Upper lobe of left lung (tissue), 6 donors: ENCODE measurements around the gene FBXW10. TPM values are rescaled to one million over a fixed set of nuclear protein-coding genes. Genes with fewer than 3 reads are reported as not detected.
"Not testable (repeated sequence)": the region's sequence is repeated elsewhere in the genome, so short reads cannot be mapped to it uniquely, and the experiment has no call there.

Experiments
- ATAC-seq, 2 donors: fragments of 200-7000 bp; cut with Tn5 transposase; one replicate each; pipeline ENCODE4 v1.9.1; 2022; ENCODE audit warnings: mild to moderate bottlenecking in 2 of 2, moderate library complexity in 2 of 2; ENCODE audit not compliant: low FRiP score in 2 of 2
- DNase-seq, 2 donors: peaks; one replicate each; pipeline ENCODE4 v3.0.0-alpha.2; 2019 to 2020
- H3K27ac ChIP-seq, 4 donors: fragments of 200-600 bp; sonication (generic); one replicate each; pipeline ENCODE4 v1.5.1; 2016 to 2019
- H3K27me3 ChIP-seq, 4 donors: fragments of 200-600 bp; sonication (generic); one replicate each; pipeline ENCODE4 v1.5.1; 2017 to 2019
- H3K36me3 ChIP-seq, 4 donors: fragments of 200-600 bp; sonication (generic); one replicate each; pipeline ENCODE4 v1.5.1; 2016 to 2019
- H3K4me1 ChIP-seq, 4 donors: fragments of 200-600 bp; sonication (generic); one replicate each; pipeline ENCODE4 v1.5.1; 2018 to 2019
- H3K4me3 ChIP-seq, 4 donors: fragments of 200-600 bp; sonication (generic); one replicate each; pipeline ENCODE4 v1.5.1; 2017 to 2019; ENCODE audit warnings: mild to moderate bottlenecking in 2 of 4, moderate library complexity in 1 of 4
- H3K9me3 ChIP-seq, 4 donors: fragments of 200-600 bp; sonication (generic); one replicate each; pipeline ENCODE4 v1.5.1; 2018 to 2019
- EP300 ChIP-seq, 4 donors: sonication (generic); formaldehyde crosslinking; IDR thresholded peaks; one replicate each; pipeline ENCODE4 v1.5.1; 2017; ENCODE audit warnings: antibody characterized with exemption in 4 of 4, control low read depth in 2 of 4
- POLR2A ChIP-seq, 4 donors: fragments of 450-650 bp; IDR thresholded peaks; one replicate each; pipeline ENCODE4 v1.5.1; 2016 to 2017; ENCODE audit warnings: antibody characterized with exemption in 4 of 4, mild to moderate bottlenecking in 2 of 4
- POLR2AphosphoS5 ChIP-seq, 2 donors: sonication (generic); formaldehyde crosslinking; IDR thresholded peaks; one replicate each; pipeline ENCODE4 v1.5.1; 2017; ENCODE audit warnings: antibody characterized with exemption in 2 of 2
- WGBS, 2 donors: methylation state at CpG; one replicate each; pipeline ENCODE4 v1.1.5; 2017 to 2018; 5-methylcytosine and 5-hydroxymethylcytosine counted together
- total RNA-seq, 6 donors: library from RNA; depleted of rRNA in 4 of 6; stranded (reverse); fragments of >200 nt in 4 of 6; gene quantifications; one replicate each; pipeline versions ENCODE4 v1.1.0 to v1.2.1, GENCODE V29; 2016 to 2021
- TF ChIP-seq, protein P1 (sequence below), 6 experiments: fragments of 450-650 bp in 4 of 6; fragments of 200-600 bp in 2 of 6; sonication (generic) in 2 of 6; IDR thresholded peaks; one replicate each; pipeline ENCODE4 v1.5.1; 2016 to 2019; ENCODE audit warnings: antibody characterized with exemption in 6 of 6
- donor health status: DM: no; HTN: no; CAD: no; lungs with moderate emphysema.
- donor health status: DM: no; HTN: yes; CAD: no; lungs with severe emphysema.

FBXW10 gene
- total RNA-seq, 6 donors from 2014 or later, result 0.15 to 2.7 (median 0.47) TPM; not detected in 2

DNA sequence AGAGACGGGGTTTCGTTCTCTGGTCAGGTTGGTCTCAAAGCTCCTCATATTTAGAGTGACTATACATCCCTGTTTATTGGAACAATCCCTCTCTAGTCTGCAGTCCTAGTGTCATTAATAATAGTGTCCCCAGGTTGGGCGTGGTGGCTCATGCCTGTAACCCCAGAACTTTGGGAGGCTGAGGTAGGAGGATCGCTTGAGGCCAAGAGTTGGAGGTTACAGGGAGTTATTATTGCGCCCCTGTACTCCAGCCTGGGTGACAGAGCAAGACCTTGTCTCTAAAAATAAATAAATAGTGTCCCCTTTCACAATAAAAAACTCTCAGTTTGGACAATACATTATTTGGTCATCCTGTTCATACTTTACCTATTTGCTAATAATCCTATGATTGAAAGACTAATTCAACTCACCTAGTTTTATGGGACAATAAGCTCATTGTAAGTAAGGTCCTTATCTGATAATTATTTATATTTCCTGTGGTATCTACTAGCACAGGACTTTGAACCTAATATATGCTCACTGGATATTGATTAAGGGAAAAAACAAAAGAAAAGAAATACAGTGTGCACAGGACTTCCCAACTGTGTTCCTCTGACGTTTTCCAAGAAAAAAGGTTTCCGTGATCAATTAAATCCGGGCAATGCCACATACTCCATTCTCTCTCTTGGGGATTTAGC lies 13.7 kb downstream of the FBXW10 start:
- not testable (repeated sequence) for H3K27me3 ChIP-seq, ATAC-seq
- 81 to 97% methylated on average over 8 of the region's 8 CpGs for WGBS, 2 donors

DNA sequence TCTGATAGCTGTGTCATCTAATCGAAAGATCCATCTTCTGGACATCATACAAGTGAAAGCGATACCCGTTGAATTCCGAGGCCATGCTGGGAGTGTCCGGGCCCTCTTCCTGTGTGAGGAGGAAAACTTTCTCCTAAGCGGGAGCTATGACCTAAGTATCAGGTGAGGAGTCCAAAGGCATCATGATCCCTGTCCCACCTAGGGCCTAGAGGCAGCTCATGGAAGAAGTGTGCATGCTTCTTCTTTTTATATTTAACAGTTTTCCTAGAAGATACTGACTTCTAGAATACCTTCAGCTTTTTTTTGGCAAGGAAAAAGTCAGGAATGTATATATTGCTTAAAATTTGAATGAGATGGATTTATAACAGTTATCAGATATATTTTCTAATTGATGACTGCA lies 14.5 kb downstream of the FBXW10 start:
- H3K9me3 ChIP-seq, H3K27ac ChIP-seq, H3K4me1 ChIP-seq, H3K36me3 ChIP-seq, ATAC-seq, H3K27me3 ChIP-seq, H3K4me3 ChIP-seq, DNase-seq: not testable (repeated sequence)
- no CpG with 5 or more reads among the region's 6 CpGs for WGBS, 2 donors

More for the DNA sequence above, 13.7 kb downstream of the FBXW10 start:
- H3K36me3 ChIP-seq, H3K4me1 ChIP-seq, H3K27ac ChIP-seq, H3K4me3 ChIP-seq, DNase-seq, H3K9me3 ChIP-seq: not testable (repeated sequence)

DNA sequence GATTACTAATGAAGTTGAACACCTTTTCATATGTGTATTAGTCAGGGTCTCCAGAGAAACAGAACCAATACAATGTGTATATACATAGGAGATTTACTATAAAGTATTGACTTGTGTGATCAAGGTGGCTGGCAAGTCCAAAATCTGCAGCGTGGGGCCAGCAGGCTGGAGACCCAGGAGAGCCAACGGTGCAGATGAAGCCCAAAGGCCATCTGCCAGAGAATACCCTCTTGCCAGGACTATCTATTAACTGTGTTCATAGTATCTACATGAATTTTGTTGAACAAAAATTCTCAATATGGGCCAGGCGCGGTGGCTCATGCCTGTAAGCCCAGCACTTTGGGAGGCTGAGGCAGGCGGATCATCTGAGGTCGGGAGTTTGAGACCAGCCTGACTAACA lies 16.4 kb downstream of the FBXW10 start:
- ATAC-seq, H3K27ac ChIP-seq, H3K4me3 ChIP-seq, H3K9me3 ChIP-seq, H3K27me3 ChIP-seq, H3K4me1 ChIP-seq, DNase-seq, H3K36me3 ChIP-seq: not testable (repeated sequence)
- WGBS, 2 donors, result 93 to 94% methylated on average over 6 of the region's 6 CpGs

DNA sequence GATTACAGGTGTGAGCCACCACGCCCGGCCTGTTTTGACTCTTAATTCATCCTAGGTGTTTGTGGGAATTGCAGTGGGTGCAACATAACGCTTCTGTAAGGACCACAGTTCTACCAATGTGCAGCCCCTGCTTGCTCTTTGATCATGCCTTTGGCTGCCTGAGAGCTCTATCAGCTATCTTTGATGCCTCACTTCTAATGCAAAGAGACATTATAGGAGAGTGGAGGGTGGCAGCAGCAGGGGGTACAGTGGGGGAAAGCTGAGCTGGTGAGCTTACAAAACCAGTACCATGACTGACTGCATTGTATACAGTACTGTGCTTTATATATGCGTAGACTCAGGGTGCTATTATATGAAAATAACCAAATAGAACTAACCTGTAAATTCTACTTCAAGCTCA lies 26.7 kb downstream of the FBXW10 start:
- H3K4me1 ChIP-seq, H3K4me3 ChIP-seq, DNase-seq, H3K27me3 ChIP-seq, H3K27ac ChIP-seq, ATAC-seq, H3K36me3 ChIP-seq, H3K9me3 ChIP-seq: not testable (repeated sequence)
- WGBS, 2 donors, result 90 to 100% methylated on average over 1 of the region's 4 CpGs

DNA sequence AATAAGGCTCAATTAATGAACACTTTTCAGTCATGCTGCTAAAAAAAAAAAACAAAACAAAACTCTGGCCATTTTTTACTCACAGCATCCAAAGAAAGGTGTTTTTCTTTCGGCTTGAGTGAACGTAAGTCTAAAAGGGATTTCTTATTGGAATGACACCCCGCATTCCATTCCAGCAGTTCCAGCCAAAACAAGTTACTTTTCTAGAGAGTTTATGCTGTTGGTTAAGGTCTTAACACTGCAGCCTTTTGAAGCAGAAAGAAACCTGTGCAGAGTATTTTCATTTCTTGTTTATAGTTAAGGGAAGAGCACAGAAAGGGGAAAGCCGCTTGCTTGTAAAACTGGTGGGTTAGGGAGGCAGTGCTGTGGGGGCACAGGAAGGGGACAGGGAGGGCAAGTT lies 27.2 kb downstream of the FBXW10 start:
- not testable (repeated sequence) for ATAC-seq, H3K9me3 ChIP-seq, H3K36me3 ChIP-seq

DNA sequence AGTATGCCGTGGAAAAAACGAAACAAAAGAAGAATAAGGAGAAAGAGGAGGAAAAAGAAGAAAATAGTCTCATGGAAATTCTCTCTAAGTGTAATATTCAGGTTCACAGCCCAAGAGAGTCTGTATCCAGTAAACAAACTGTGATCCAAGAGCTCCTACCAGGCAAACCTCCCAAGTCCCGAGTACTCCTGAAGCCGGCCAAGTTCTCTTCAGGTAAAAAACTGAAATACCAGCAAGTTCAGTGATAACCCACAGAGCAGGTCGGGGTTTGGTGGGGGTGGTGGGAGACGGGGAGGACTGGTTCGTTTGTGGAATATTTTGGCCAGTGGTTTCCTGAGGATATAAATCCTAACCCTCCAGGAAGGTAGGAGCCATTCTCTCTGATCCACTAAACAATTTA lies 28.6 kb downstream of the FBXW10 start:
- H3K27ac ChIP-seq, result no peak overlapping the region
- H3K4me1 ChIP-seq, result no peaks in the 10 kb centered on the region
- TF ChIP-seq POLR2AphosphoS5 (IDR thresholded peaks at IDR 0.05), result no peak
- TF ChIP-seq POLR2A (IDR thresholded peaks at IDR 0.05), result no peak
- TF ChIP-seq, protein P1, sequence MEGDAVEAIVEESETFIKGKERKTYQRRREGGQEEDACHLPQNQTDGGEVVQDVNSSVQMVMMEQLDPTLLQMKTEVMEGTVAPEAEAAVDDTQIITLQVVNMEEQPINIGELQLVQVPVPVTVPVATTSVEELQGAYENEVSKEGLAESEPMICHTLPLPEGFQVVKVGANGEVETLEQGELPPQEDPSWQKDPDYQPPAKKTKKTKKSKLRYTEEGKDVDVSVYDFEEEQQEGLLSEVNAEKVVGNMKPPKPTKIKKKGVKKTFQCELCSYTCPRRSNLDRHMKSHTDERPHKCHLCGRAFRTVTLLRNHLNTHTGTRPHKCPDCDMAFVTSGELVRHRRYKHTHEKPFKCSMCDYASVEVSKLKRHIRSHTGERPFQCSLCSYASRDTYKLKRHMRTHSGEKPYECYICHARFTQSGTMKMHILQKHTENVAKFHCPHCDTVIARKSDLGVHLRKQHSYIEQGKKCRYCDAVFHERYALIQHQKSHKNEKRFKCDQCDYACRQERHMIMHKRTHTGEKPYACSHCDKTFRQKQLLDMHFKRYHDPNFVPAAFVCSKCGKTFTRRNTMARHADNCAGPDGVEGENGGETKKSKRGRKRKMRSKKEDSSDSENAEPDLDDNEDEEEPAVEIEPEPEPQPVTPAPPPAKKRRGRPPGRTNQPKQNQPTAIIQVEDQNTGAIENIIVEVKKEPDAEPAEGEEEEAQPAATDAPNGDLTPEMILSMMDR (IDR thresholded peaks at IDR 0.05), result no peak
- TF ChIP-seq EP300 (IDR thresholded peaks at IDR 0.05), result no peak
- ATAC-seq (no peak), DNase-seq (no peak)
- no peaks in the 10 kb centered on the region for H3K36me3 ChIP-seq
- H3K4me3 ChIP-seq, result no peak overlapping the region
- H3K9me3 ChIP-seq, result no peaks in the 10 kb centered on the region
- 64 to 76% methylated on average over 7 of the region's 7 CpGs for WGBS, 2 donors
- no peaks in the 10 kb centered on the region for H3K27me3 ChIP-seq

More for the DNA sequence above, 27.2 kb downstream of the FBXW10 start:
- DNase-seq, H3K4me3 ChIP-seq, H3K27me3 ChIP-seq, H3K4me1 ChIP-seq, H3K27ac ChIP-seq: not testable (repeated sequence)
- 55 to 64% methylated on average over 4 of the region's 4 CpGs for WGBS, 2 donors

DNA sequence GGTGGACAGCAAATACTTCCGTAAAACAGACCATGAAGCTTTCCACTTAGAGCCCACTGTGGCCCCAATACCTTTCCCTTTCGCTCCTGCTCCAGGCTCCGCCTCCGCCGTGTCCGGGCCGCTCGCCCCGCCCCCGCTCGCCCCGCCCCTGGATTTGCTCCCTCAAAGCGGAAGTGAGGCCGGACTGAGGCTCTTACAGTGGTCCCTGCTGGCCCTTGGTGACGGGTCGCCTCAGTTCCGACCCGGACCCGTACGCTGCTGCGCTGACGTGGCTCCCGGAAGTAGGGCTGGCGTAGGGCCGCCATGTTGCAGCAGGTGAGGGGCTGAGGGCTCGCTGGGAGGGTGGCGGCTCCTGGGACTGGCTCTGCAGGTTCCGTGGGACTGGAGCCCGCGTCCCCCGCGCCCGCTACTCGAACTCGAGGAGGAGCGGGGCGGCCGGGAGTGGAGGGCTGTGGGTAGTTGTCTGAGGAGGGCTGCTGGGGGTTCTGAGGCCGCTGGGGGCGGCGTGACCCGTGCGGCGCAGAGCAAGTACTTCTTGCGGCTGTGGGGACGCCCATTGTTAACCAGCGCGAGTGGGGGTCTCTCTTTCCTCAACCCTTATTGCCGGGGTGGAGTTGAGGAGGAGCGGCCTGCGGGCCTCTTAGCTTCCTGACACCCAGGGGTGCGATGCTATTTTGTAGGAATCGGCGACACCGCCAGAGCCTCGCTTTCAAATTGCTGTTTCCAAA lies 37.3 kb downstream of the FBXW10 start, which contains the start of gene TVP23B:
Gene TVP23B (plus strand): TSS at position 193 of the 728 bp plus-strand sequence. CDS start 111 bp downstream, at position 304.
- H3K27ac ChIP-seq, result peak within 1 kb of the TSS; percentile 81 to 90 (median 88)
- peak within 1 kb of the TSS; percentile 38 to 59 (median 58) for H3K4me3 ChIP-seq
- not testable (repeated sequence) for H3K36me3 ChIP-seq, H3K9me3 ChIP-seq, H3K27me3 ChIP-seq
- H3K4me1 ChIP-seq, result peaks cover 0 to 19% (median 7%) of the 10 kb centered on the region in 4 donors
- DNase-seq, result peak; percentile 99 to 100
- WGBS, 2 donors, result 0% methylated on average over 1 to 24 of the region's 56 CpGs
- TF ChIP-seq POLR2AphosphoS5 (IDR thresholded peaks at IDR 0.05), result peak; percentile 98
- TF ChIP-seq POLR2A (IDR thresholded peaks at IDR 0.05), result peak in 2 of 4 donors; percentile 59 to 73
- peak; percentile 99 to 100 for ATAC-seq

DNA sequence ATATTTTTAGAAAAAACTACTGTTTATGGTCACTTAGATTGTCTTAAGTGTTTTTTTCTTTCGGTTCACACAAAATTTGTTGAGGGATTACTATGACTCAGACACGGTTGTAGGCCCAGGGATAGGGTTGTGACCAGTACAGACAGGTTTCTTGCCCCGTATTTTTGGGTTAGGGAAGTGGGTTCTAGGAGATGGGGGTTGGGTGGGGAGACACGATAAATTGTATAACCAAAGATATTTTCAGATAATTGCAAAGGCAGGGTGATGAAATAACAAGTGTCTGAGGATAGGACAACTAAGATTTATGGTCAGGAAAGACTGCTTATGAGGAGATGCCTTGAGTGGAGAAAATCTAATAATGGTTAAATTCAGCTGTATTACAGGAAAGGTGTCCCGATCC lies 38.0 kb downstream of the FBXW10 start:
- Histone ChIP-seq H3K4me3 (peak overlapping the region in 3 of 4 donors; percentile 58 to 59 (median 58)), H3K4me1 (peaks cover 0 to 19% (median 7%) of the 10 kb centered on the region in 4 donors), H3K27ac (peak overlapping the region in 2 of 4 donors; percentile 86 to 90)
- no CpG with 5 or more reads among the region's 5 CpGs for WGBS, 2 donors
- not testable (repeated sequence) for H3K36me3 ChIP-seq, H3K27me3 ChIP-seq, DNase-seq, H3K9me3 ChIP-seq
- peak in 1 of 2 donors; percentile 20 for ATAC-seq

DNA sequence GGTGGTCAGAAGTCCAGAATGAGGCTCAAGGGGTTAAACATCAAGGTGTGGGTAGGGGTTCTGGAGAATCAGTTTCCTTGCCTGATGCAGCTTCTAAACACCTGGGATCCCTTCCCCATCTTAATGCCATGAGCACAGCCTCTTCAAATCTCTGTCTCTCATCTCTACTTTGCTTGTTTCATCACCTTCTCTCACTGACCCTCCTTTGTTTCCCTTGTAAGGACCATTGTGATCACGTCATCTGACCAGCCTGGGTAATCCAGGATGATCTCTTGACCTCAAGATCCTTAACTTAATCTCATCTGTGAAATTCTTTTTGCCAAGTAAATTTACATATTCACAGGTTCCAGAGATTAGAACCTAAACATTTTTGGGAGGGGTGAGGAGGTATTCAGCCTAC lies 42.1 kb downstream of the FBXW10 start:
- not testable (repeated sequence) for H3K4me3 ChIP-seq, ATAC-seq, H3K36me3 ChIP-seq, H3K27ac ChIP-seq, DNase-seq, H3K9me3 ChIP-seq, H3K27me3 ChIP-seq
- 86 to 87% methylated on average over 1 of the region's 1 CpG for WGBS, 2 donors
- H3K4me1 ChIP-seq, result peaks cover 0 to 19% (median 6%) of the 10 kb centered on the region in 4 donors

DNA sequence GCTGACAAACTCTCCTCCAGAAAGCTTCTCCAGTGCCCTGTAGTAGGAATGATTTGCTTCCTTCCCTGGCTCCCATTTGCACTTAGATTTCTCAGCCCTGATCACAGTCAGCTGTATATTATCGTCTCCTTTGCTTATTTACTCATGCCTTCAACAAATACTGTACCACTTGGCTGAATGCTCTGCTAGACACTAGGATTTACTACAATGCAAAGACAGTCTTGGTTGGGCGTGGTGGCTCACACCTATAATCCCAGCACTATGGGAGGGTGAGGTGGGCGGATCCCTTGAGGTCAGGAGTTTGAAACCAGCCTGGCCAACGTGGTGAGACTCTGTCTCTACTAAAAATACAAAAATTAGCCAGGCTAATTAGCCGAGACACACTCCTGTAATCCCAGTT lies 43.0 kb downstream of the FBXW10 start:
- H3K9me3 ChIP-seq, H3K27ac ChIP-seq, DNase-seq, H3K36me3 ChIP-seq, ATAC-seq, H3K4me3 ChIP-seq, H3K27me3 ChIP-seq: not testable (repeated sequence)
- WGBS, 2 donors, result 84% methylated on average over 4 of the region's 5 CpGs; no CpG with 5 or more reads in 1 of the 2 donors
- peaks cover 0 to 19% (median 6%) of the 10 kb centered on the region in 4 donors for H3K4me1 ChIP-seq

DNA sequence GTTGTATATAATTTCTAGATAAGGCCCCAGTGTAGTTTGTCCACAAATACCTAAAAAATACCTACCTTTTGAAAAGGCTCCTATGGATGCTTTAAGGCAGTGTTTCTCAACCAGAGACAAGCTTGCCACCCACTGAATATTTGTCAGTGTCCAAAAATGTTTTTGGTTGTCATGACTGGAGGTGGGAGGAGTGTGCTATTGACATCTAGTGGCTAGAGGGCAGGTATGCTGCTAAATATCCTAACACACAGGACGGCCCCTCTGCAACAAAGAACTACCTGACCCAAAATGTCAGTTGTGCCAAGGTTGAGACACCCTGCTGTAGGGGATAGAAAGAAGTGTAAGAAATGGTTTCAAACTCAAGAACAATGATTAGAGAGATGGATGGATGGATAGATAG lies 47.5 kb downstream of the FBXW10 start:
- not testable (repeated sequence) for H3K27ac ChIP-seq, H3K9me3 ChIP-seq, H3K4me3 ChIP-seq, H3K4me1 ChIP-seq, DNase-seq, H3K27me3 ChIP-seq
- 21 to 71% methylated on average over 1 of the region's 1 CpG for WGBS, 2 donors
- peak in 1 of 2 donors; percentile 22 for ATAC-seq
- peaks cover 0 to 15% (median 0%) of the 10 kb centered on the region in 4 donors for H3K36me3 ChIP-seq
